Stimulated activated CD8-positive, alpha-beta memory T cell treated with anti-CD3 and anti-CD28 coated beads, Interleukin-12 subunit alpha, Interleukin-12 subunit beta, amount 100 ng/mL, for 1 hour (primary cell): ENCODE results near the gene SPEN.

Experiments used
- DNase-seq: peaks from one replicate; pipeline ENCODE4 v3.0.0-alpha.2; 2020; ENCODE audit warnings: low read depth

Gene SPEN

GRCh38 chr1:15937706-15938168, 90.2 kb downstream of the SPEN start:
- DNase-seq: no peak

GRCh38 chr1:15938628-15939161, 91.2 kb downstream of the SPEN start:
- no peak for DNase-seq

GRCh38 chr1:15939181-15940109, 91.9 kb downstream of the SPEN start:
- DNase-seq: no peak

GRCh38 chr1:15940110-15941043, 92.9 kb downstream of the SPEN start:
- no peak for DNase-seq

GRCh38 chr1:15941044-15941840, 93.7 kb downstream of the SPEN start:
- DNase-seq: no peak

GRCh38 chr1:15941899-15942660, 94.6 kb downstream of the SPEN start:
- no peak for DNase-seq

GRCh38 chr1:15942661-15943327, 95.3 kb downstream of the SPEN start:
- no peak for DNase-seq

- DNase-seq: no peak
These were observed 96.0 kb downstream of the SPEN start for GRCh38 chr1:15943328-15943991.

- no peak for DNase-seq
These were observed 96.4 kb downstream of the SPEN start for GRCh38 chr1:15943992-15944307.

- no peak for DNase-seq
These were observed 97.0 kb downstream of the SPEN start for GRCh38 chr1:15944308-15945010.

- DNase-seq: no peak
These were observed 97.7 kb downstream of the SPEN start for GRCh38 chr1:15945011-15945831.

- DNase-seq: no peak
These were observed 98.4 kb downstream of the SPEN start for GRCh38 chr1:15945832-15946448.

- no peak for DNase-seq
These were observed 99.3 kb downstream of the SPEN start for GRCh38 chr1:15946571-15947381.

GRCh38 chr1:15947382-15948090, 100.0 kb downstream of the SPEN start:
- DNase-seq: no peak

- DNase-seq: no peak
These were observed 100.6 kb downstream of the SPEN start for GRCh38 chr1:15948091-15948591.
